Left cardiac atrium (tissue), 4 donors: ENCODE data around the gene SSH2. TPM values are rescaled to one million over a fixed set of nuclear protein-coding genes. Genes with fewer than 3 reads are reported as not detected.

Source experiments
- ATAC-seq, 2 donors: fragments of 200-7000 bp; cut with Tn5 transposase; one replicate each; pipeline ENCODE4 v1.9.1; 2020; ENCODE audit warnings: mild to moderate bottlenecking in 2 of 2, moderate library complexity in 2 of 2
- DNase-seq: peaks from one replicate; pipeline ENCODE4 v3.0.0-alpha.2; 2020
- intact Hi-C, 2 donors: fragments of 100-400 bp; cut with DNase I; formaldehyde crosslinking; loops; one replicate each; pipeline versions ENCODE4 v1.14.1 to v1.15.1; 2022 to 2023
- total RNA-seq, 2 donors: library from RNA; stranded (reverse); fragmentation: NEBNext Ultra II Directional; extraction: Animal tissue kit (Norgen Biotek cat#: 25700); gene quantifications; one replicate each; pipeline ENCODE4 v1.2.1, GENCODE V29; 2021
- donor health status: DM: no; HTN: yes; CAD: no.
- donor health status: DM: no; HTN: yes; CAD: no; lungs with severe emphysema.
- donor health status: DM: yes; HTN: yes; CAD: no.
- donor health status: Dilated cardiomyopathy.

SSH2 gene
- total RNA-seq, 2 donors from 2014 or later, result 33.0 to 41.3 TPM

DNA sequence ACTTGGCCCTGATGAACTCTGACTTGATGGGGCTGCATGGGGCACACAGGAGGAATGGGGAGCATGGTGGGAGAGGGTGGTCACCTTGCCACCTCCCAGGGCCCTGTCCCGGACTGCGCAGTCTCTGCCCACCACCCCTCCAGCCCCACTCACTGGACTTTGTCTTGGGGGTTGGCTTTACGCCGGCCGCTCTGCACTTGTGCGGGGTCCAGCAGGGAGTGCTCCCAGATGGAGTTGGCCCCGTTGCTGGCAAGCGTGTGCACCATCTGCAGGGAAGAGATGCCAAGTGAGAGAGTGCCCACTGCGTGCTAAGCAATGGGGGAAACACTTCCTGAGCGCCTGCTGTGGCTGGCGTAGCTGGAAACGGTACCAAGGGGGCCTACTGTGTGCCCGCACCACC, 347.3 kb downstream of the SSH2 start:
- intact Hi-C loops, result no loop called here
- no peak for DNase-seq
- ATAC-seq, result no peak

- no peak for ATAC-seq
- no peak for DNase-seq
- intact Hi-C loops, result no loop called here
These were observed 347.7 kb downstream of the SSH2 start for GRCh38 chr17:29582254-29582765.

DNA sequence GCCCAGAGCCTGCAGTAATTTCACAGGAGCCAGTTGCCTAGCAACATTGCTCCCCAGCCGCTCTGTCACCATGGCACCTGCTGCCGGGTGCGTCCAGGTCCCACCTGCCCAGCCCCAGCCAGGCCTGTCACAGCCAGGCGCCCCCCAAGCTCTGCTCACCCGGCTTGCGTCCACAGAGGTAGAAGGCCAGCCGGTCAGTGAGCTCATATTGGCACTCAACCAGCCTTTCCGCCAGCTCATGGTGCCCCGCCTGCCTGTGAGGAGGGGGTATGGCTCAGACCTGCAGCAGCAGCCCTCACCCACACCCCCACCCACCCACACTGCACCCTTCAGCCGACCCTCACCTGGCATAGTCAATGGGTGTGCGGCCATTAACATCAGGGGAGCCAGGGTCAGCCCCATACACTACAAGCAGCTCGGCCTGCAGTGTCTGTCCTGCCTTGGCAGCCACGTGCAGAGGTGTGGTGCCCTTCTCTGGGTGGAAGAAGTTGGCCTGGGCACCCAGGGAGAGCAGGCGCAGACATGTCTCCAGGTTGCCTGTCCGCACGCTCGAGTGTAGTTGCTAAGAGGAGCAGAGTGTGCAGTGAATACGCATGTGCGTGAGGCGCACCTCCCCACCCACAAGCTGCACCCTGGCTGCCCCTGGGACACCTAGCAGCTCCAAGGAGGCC, 348.3 kb downstream of the SSH2 start:
- ATAC-seq (no peak), DNase-seq (no peak)
- intact Hi-C loops, result no loop called here

GRCh38 chr17:29579866-29580771, 349.9 kb downstream of the SSH2 start:
- peak; percentile 89 for DNase-seq
- peak; percentile 69 to 82 for ATAC-seq
- intact Hi-C loops, result loop anchor here in 1 of 2 donors (10.0 kb wide), 1 partner anchor 355 kb away; the partner anchor contains the start of gene SSH2

- ATAC-seq (no peak), DNase-seq (no peak)
- intact Hi-C loops, result loop anchor here in 1 of 2 donors (10.0 kb wide), 1 partner anchor 356 kb away; the partner anchor contains the start of gene SSH2
These were observed 351.2 kb downstream of the SSH2 start for GRCh38 chr17:29578626-29579485.

- ATAC-seq (peak; percentile 33 to 61), DNase-seq (peak; percentile 64)
- intact Hi-C loops, result loop anchor here in 1 of 2 donors (10.0 kb wide), 1 partner anchor 357 kb away; the partner anchor contains the start of gene SSH2
These were observed 352.4 kb downstream of the SSH2 start for GRCh38 chr17:29577385-29578211.

DNA sequence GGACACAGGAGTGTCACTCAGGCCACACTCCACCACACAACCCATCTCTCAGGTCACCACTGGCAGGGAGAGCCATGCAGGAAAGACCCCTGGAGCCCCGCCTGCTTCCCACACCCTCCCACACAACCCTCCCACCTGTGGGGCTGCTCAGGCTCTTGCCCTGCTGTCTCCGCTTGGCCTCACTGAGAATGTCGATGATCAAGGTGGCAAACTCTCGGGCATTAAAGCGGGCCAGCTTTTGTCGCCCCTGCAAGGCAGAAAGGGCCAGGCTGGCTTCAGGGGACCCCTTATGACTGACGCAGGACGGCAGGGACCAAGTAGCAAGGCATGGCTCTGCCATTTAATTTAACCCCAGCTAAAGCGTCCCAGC, 353.0 kb downstream of the SSH2 start:
- no peak for ATAC-seq
- intact Hi-C loops, result loop anchor here in 1 of 2 donors (10.0 kb wide), 1 partner anchor 358 kb away; the partner anchor contains the start of gene SSH2
- DNase-seq, result no peak

DNA sequence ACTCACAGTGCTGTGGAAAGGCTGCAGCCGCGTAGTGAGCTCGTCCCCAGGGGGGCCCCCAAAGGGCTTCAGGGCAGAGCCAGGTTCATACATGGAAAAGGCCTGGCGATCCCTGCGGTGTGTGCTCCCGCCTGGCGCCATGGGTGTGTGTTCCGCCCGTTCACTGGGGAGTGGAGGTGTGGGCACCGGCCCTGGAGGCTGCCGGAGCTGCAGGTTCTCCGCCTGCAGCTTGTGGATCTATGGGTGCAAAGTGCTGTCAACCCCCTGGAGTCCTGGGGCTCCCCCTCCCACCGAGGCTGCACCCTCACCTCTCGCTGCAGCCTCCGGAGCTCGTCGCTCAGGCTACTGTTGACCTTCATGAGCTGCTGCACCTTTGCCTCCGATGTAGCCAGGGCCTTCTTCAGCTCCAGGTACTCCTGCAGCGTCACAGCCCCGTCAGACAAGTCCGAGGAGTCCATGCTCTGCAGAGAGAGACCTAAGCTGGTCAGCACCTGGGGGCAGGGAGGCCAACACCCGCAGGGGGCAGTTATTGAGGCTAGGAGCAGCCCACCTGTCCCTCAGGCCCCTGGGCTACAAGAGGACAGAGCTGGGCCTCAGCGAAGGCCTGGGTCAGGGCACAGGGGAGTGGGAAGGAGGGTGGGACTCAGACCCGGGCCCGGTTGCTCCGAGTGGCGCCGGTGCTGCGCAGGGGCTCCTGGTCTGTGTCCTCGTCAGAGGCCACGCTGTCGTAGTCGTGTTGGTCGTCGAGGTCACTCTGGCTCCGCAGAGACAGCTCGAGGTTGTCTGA, 353.6 kb downstream of the SSH2 start:
- intact Hi-C loops, result loop anchor here in 1 of 2 donors (10.0 kb wide), 1 partner anchor 358 kb away; the partner anchor contains the start of gene SSH2
- ATAC-seq (no peak), DNase-seq (no peak)

Other genes starting within 250 kb of the SSH2 start
- gene EFCAB5, start 11.4 kb upstream of the SSH2 start, total RNA-seq, result under 1 TPM in 1 of 2 donors, not detected in 1; 0.09 TPM
- 10 to 100 TPM; 22.1 to 33.8 TPM for gene NSRP1, start 186.6 kb upstream of the SSH2 start, total RNA-seq